Jurkat, Clone E6-1 (cell line): Measurements from ENCODE around the gene HRNR.

Experiments
- DNase-seq: peaks from one replicate; pipeline ENCODE4 v3.0.0-alpha.2; 2011; ENCODE audit warnings: low read depth, low spot score
- H3K4me3 ChIP-seq: 2 replicates; pipeline ENCODE4 v1.5.1; 2011; ENCODE audit warnings: mild to moderate bottlenecking, low read length, control low read depth, moderate library complexity

The HRNR gene

DNA sequence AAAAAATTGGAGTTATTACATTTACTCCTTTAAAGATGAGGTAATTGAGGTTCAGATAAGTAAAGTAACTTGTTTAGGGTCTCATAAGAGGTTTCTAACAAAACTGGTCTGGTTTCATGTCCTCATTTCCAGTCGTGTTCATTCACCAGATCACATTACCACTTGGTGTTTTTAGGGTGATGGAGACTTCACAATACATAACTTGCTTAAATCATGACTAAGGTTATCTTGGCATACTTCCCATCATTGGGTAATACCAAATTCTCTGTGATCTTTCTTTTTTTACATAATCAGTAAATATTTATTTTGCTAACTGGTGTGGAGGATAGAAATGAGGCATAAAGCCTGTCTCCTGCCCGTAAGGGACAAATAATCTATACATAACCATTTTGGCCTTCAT, 33.4 kb downstream of the HRNR start:
- no peak overlapping the region for H3K4me3 ChIP-seq
- no peak for DNase-seq

DNA sequence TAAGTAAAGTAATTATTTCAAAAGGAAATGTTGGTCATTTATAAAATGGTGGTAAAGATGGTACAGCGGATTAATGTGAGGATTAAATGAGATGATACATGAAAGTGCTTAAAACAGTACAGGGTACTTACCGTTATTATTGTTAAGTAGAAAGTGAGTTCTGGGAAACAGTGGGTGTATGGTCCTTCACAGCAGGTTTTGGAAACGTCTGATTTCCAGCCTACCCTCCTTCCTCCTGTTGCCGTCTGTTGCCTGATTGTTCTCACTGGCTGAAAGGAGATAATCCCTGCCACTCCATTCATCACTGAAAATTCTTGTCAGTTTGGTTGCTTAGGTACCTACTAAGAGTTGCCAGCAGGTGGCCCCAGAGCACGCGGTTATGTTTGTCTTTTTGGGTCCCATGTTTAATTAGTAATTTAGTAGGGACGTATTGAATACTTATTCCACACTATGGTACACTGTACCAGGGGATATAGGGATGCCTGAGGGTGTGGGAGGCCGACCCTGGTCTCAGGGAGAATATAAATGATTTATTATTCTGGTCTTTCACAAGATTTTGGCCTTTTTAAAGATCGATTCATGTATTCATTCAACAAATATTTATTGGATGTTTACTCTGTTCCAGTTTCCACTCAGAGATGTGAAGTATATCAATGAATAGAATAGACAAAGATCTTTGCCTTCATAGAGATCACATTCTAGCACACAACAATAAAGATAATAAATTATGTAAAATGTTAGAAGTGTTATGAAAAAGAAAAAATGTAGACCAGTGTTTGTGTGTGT, 34.1 kb downstream of the HRNR start:
- H3K4me3 ChIP-seq, result no peak overlapping the region
- peak; percentile 62 for DNase-seq

DNA sequence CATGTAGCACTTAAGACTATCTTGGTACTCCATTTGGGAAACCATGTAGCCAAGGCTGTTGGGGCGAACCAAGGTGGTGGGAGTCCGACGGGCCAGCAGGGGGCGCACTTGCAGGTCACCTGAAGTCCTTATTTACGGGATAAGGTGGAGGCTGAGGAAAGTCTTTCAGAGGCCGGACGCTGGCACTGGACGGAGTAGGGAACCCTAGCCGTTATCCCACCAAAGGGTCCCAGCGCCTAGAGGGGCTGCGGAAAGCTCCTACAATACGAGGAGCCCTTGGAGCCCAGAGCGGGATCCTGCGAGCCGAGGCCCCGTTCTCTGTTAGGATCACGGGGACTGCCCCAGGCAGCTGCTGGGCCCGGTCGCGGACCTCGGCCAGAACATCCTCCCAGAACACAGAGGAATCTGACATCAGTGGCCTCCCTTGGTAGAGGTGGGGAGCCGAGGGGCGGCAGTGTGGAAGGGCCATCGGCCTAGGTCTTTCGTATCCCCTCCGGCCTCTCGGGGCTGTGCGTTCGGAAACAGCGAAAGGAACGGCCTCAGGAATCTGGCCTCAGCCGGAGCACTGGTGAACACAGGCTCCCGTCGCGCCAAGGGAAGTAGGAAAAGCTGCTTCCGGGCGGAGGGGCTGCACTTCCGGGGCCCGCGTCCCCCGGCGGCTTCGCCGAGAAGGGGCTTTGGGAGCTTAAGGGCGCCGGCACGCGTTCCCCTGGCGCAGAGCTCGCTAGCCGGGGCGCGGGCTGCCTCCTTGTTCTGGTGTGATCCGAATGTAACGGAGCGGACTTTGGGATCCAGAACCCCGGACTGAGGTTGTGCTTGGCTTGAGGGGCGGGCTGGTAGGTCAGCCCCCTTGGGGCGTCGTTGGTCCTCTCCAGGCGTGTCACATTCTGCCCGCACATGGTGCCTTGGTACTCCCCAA, 35.1 kb downstream of the HRNR start:
- peak; percentile 48 for DNase-seq
- no peak overlapping the region for H3K4me3 ChIP-seq

DNA sequence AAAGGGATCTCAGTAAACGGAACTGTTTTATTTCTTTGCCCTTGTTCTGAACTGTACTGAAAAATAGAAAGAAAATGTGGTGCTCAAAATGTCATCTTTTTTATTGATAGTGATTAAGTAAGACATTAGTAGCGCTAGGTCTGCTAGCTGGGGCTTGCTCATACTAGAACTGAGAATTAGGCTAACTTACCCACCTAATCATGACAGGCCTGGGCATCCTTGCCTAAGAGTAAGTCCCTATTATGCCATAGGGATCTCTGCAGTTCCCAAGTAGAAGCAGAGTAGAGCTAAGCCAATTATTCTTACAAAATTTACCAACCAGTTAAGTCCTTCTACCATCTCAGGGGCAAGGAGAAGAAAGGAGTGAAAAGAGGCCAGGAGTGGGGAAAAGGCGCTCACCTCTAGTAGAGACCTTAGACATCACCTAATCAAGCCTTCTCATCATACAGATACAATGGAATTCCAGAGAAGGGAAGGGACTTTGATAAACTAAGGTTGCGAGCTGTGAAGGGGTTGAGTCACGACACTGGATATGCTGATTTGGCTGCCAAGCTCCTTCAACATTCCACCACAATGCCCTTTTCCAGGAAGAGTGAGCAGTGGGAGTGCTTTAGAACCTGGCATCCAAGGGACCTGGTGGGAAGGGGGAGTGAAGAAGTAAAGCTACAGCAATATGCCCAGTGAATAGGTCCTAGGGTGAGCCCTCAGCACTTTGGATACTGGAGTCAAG, 37.3 kb downstream of the HRNR start:
- DNase-seq, result no peak
- no peak overlapping the region for H3K4me3 ChIP-seq

DNA sequence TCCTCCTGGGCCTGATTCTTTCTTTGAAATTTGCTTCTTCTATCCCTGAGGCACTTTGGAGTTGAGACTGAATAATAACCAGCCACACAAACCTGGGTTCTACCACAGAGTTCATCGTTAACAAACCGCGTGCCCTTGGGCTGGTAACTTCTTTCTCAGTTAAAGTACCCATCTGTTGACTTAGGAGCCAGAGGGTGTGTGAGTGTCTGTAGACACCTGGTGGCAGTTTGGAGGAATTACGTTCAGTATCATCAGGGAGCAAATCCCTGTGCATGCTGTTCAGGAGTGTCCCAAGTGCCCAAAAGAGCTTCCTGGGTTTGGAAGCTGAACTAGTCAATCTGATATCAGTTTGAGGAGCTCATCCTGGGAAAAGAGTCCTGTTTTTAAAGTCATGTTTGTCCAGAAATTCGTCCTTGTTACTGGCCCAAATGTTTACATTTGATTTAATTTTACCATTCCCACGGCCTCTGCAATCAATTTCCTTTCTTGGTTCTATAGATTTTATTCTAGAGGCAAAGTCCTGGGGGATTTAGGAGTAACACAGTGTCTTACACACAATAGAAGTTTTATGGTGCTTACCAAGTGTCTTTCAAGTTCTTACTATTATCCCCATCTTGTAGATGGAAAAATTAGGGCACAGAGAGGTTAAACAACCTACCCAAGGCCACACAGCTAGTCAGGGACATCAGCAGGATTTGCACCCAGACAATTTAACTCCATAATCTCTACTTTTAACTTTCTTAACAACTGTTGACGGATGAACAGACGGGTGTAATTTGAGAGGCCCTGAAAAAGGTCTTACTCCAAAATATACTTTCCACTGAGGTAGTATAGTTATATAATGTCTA, 38.2 kb downstream of the HRNR start:
- peak; percentile 55 for DNase-seq
- H3K4me3 ChIP-seq, result no peak overlapping the region

DNA sequence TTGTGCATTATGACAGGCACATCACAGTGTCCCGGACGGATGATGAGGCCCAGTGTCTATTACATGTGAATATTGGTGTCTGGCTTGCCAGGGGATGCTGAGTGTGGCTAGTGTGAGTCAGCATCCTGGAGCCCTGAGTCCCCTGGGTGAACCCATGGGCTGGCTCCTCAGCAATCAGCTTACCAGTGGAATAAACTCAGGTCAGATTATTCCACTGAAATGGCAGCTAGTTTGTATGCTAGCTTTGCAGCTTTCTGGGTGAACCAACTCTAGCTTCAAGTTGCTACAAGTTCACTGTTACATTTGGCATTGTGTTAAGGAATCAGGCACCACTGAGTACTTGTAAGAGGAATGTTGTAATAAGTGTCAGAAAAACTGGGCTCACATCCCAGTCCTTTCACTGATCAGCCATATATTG, 41.0 kb downstream of the HRNR start:
- H3K4me3 ChIP-seq, result no peak overlapping the region
- DNase-seq, result no peak

DNA sequence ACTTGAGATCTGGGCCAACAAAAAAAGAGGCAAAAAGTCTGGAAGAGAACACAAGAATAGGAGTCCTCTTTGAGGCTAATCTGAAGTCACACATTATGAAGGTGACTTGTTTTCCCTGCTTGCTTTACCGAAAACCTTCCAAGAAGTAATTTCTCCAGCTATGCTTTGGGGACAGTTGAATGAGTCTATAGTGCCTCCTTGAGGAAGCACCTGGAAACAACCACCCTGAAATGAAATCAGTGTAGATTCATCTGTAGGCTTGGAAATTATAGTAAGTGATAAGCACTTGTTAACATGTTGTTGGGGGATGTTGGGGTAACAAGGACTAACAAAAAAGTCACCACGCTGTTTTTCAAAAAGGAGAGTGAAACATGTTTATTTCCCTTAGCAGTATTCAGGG, 41.6 kb downstream of the HRNR start:
- no peak overlapping the region for H3K4me3 ChIP-seq
- DNase-seq, result peak; percentile 36

DNA sequence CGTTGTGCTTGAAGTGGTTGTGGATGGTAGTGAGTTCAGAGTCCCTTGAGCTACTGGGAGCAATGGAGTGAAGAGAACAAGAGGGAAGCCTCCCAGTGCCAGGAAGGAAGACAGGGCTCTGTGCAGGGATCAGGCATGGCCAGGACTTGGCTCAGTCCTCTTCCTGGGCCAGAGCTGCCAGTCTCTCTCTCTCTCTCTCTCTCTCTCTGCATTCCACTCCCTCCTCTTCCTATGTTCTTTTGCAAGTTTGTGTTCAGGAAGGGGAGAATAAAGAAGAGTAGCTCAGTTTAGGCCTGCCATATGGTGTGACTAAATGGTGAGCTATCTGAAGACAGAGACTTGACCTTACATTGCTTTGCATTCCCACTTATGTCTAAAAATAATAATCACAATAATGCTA, 44.4 kb downstream of the HRNR start:
- no peak for DNase-seq

DNA sequence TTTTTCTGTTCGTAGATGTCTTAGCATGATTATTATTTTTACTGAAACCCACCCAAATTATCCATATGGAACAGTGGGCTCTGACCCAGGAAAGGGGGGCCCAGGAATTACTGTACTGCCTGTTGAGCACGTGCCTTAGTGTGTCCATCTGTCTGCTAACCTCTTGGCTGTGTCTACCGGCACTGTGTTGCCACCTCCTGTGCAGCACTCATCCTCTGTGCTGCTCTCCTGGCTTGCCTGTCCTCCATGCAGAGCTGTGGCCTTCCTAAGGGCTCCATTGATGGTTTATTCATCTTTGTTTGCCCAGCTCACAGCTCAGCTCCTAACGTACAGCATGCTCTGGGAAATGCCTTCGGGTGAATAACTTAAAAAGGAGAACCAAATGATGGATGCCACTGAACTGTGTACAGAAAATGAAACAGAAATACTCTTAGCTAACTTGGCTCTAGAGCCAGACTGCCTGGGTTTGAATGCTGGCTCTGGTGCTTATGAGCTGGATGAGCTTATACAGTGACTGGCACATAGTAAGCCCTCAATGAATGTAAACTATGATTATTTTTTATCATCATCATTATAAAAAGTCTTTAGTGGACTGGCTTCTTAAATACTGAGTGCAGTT, 53.6 kb downstream of the HRNR start:
- H3K4me3 ChIP-seq, result no peak overlapping the region
- DNase-seq, result no peak

More for the DNA sequence above, 44.4 kb downstream of the HRNR start:
- no peak overlapping the region for H3K4me3 ChIP-seq

DNA sequence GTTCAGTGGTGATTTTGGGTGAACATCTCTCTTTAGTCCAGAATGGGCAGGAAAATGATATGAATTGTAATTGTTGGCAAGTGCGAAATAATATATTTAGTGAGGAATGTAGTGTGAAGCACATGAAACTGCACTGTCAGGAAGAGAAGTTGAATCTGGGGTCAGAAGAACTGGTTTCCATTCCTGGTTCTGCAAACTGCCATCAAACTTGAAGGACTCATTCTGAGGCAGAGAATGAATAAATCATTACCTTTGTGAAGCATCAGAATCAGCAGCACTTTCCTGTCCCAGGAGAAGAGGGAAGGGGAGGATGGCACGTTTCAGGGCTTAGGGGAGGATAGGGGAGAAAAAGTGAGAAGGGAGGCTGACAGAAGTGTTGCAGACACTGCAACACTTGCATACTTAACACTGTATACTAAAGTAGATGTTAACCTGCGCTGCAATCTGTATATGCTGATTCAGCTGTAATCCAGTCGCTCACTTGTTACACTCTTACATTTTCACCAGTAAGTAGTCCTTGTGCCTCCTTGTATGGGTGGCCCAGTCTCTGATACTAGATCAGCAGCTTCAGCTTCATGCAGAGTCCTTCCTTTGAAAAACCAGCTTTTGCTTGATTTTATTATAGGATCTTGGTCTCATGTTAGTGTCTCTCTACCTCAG, 54.5 kb downstream of the HRNR start:
- no peak overlapping the region for H3K4me3 ChIP-seq
- no peak for DNase-seq

DNA sequence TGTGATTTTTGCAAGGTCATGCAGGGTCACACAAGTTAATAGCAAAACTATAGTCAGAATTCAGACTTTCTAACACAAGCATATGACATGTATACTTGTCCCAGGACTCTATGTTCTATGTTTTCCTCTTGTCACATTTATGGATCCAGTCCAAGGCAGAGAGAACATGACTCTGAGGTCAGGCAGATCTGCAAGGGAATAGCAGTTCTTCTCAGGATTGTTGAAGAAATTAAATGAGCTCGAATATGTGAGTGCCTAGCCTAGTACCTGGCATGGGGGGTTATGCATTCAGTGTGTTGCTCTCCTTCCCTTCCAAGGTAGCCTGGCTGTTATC, 55.5 kb downstream of the HRNR start:
- no peak overlapping the region for H3K4me3 ChIP-seq
- no peak for DNase-seq

DNA sequence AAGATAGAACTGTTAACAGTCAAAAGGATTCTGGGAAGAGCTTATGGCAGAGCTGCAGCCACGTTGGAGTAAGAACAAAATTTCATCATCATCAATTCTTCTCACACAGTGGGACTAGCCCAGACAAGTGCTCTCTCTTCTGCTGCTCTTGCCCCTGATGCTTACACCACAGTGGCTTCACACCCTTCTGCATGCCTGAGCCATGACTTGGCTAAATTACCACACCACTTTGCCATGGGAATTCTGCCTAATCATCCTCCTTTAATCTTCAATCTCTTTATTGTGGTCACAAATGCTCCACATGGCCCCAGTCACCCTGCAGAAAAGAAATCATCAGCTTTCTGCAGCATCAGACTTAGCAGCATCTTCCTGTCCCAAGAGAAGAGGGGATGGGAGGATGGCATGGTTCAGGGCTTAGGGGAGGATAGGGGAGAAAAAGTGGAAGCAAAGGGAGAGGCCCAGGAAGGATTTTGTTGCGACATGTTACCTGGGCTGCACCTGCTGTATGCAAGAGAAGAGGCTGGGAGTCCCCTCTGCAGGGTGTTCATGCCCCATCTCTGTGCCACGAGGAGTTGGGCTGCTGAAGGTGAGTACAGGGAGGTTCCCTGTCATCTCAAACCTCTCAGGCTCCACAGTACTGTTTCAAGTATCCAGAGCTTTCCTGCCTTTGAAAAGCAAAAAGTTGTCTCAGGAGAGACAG, 56.0 kb downstream of the HRNR start:
- peak; percentile 22 for DNase-seq
- H3K4me3 ChIP-seq, result no peak overlapping the region

DNA sequence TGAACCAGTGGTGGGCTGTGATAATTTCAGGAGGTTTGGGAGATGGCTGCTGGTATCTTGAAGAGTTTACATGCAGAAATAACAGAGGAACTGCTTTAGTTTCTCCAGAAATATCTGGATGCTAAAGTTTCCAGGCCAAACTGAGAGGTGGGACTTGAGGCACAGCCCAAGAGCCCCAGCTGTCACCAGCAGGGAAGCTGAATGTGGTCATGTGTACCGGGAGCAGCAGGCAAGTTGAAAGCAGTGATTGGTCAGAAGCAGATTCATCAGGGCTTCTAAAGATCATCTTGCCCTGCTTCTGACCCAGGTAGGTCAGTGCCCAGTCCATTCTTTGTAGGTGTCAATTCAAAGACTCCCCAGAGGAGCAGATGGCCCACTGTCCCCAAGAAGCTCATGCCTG, 57.0 kb downstream of the HRNR start:
- no peak for DNase-seq
- H3K4me3 ChIP-seq, result no peak overlapping the region

DNA sequence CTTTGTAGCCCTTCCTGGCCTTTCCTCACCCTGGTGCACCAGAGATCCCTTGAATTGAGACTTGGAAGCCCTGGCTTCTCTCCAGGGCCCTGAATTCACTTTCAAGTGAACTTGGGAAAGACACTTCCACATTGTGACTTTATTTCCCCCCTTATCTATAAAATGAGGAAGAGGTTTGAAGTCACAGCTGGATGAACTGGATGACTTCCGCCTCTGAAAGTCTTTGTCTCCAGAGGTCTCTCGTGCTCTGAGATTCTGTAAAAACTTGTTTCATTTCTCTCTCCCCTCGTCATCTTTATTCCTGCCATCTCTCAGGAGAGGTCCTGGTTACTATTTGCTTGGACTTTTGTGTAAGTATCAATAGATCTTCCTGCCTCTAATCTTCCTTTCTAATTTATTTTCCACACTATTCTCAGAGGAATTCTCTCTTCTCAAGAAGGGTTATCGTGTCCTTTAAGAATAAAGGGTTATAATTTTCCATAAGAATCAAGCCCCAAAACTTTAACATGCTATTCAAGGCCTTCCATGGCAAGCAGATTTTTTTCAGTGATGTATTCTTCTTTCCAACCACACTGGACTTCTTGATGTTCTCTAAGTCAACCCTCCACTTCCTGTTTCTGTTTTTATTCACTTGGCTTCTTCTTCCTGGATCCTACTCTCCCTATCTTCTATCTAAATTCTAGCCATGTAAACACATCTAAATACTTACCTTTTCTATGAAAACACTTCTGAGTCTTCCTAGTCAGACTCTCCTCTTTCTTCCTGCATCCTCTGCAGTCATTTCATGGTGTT, 58.5 kb downstream of the HRNR start:
- no peak overlapping the region for H3K4me3 ChIP-seq
- peak; percentile 25 for DNase-seq

DNA sequence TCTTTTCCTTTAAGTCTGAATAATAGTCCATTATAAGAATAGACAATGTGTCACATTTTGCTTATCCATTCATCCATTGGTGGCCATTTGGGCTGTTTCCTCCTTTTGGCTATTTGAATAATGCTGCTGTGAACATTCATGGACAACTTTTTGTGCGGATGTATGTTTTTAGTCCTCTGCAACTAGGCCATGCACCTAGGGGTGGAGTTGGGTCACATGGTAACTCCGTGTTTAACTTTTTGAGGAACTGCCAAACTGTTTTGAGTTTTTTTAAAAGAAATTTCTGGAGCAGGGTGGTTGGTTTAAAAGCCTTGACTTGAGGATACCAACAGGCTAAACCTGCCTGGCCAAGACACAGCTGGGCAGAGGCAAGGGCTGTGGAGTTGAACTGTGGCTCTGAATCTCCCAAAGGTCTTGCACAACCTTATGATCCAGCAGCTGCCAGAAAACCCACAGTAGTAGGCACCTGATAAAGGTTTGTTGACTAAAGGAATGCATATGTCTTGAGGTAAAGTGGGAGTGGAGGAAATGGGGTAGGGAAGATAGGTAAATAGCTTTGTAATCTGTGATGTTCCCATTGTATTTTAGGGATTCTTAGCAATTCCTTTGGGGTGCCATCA, 59.4 kb downstream of the HRNR start:
- DNase-seq, result no peak
- H3K4me3 ChIP-seq, result no peak overlapping the region

DNA sequence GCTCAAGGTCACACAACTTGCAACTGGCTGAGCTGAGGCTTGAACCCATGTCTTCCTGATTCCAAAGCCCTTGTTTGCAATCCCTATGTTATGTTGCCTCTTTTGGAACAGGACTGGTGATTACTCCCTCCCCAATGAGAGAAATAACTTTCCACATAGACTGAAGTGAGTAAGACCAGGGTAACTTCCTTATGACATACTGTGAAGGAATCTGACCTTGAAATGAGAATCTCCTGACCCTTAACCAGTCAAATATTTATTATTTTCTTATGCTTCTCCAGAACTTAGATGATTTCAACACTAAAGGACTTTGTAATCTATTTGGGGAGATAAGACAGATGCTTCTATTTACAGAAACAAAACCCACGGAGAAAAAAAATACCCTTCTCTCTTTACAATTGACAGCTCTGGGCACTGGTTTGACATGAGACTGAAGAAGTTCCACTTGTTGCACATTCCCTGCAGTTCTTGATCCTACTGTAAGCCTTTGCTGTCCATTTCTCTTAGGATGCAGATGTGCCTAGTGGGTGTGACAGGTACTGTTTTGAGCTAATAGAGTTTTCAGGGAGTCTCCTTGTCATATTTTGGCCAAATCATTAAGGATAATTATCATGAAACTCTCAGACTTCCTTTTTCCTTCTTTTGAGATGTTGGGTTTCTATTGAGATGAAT, 61.1 kb downstream of the HRNR start:
- DNase-seq, result no peak

More for the DNA sequence above, 61.1 kb downstream of the HRNR start:
- H3K4me3 ChIP-seq, result no peak overlapping the region
